Measurements from ENCODE around the gene ABL1.

The ABL1 gene

DNA sequence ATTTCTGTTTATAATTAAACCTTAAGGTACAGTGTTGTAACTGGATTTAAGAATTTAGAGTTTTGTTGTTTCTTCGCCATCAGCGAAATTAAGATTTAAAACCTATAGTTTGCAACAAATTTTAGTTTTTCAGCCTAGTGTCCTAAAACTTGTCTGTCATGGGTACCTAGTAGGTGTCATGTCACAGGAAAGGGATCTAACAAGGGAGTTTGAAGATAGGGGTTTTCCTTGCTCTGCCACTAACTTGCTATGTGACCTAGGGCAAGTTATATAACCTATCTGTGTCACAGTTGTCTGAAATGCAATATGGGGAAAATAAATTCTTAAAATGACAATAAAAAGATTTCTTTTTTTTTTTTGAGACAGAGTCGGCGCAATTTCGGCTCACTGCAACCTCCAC, 9.2 kb upstream of the ABL1 start:
- Histone ChIP-seq H3K36me3 (ENCODE audit: insufficient read depth, low read length) (no peaks in the 10 kb centered on the region), H3K4me2 (ENCODE audit: insufficient read depth, low read length) (no peak overlapping the region), H2AFZ (ENCODE audit: low read depth, low read length) (no peak overlapping the region), H3K27ac (ENCODE audit: low read length) (no peak overlapping the region), H3K9me3 (ENCODE audit: insufficient read depth, low read length, severe bottlenecking) (peaks cover 5% of the 10 kb centered on the region), H4K20me1 (ENCODE audit: insufficient read depth, low read length) (no peaks in the 10 kb centered on the region; the same call in 1 of the 2 replicates), H3K4me3 (ENCODE audit: low read depth in 1 of 2, low read length in 2 of 2) (no peak overlapping the region), H3K79me2 (ENCODE audit: insufficient read depth, low read length) (0 out of 2 replicates have a peak, but pooled peaks cover 2% of the 10 kb centered on the region), H3K27me3 (ENCODE audit: insufficient read depth, low read length, poor library complexity) (no peaks in the 10 kb centered on the region), H3K9ac (ENCODE audit: low read depth, low read length) (no peak overlapping the region), H3K4me1 (ENCODE audit: insufficient read depth, low read length) (no peaks in the 10 kb centered on the region)
- ATAC-seq (ENCODE audit: insufficient read depth, low read depth) (no peak), DNase-seq (no peak)
- no peak for TF ChIP-seq EZH2 (IDR thresholded peaks at IDR 0.05; ENCODE audit: borderline replicate concordance, low read depth, low read length, severe bottlenecking)
- TF ChIP-seq, protein P1, sequence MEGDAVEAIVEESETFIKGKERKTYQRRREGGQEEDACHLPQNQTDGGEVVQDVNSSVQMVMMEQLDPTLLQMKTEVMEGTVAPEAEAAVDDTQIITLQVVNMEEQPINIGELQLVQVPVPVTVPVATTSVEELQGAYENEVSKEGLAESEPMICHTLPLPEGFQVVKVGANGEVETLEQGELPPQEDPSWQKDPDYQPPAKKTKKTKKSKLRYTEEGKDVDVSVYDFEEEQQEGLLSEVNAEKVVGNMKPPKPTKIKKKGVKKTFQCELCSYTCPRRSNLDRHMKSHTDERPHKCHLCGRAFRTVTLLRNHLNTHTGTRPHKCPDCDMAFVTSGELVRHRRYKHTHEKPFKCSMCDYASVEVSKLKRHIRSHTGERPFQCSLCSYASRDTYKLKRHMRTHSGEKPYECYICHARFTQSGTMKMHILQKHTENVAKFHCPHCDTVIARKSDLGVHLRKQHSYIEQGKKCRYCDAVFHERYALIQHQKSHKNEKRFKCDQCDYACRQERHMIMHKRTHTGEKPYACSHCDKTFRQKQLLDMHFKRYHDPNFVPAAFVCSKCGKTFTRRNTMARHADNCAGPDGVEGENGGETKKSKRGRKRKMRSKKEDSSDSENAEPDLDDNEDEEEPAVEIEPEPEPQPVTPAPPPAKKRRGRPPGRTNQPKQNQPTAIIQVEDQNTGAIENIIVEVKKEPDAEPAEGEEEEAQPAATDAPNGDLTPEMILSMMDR (IDR thresholded peaks at IDR 0.05; ENCODE audit: borderline replicate concordance, extremely low read depth, low read length, poor library complexity, severe bottlenecking), result no peak

GRCh38 chr9:130829762-130830161, 5.3 kb upstream of the ABL1 start:
- DNase-seq, result no peak
- no peak for TF ChIP-seq EZH2 (IDR thresholded peaks at IDR 0.05; ENCODE audit: borderline replicate concordance, low read depth, low read length, severe bottlenecking)
- TF ChIP-seq, protein P1 (IDR thresholded peaks at IDR 0.05; ENCODE audit: borderline replicate concordance, extremely low read depth, low read length, poor library complexity, severe bottlenecking), result no peak
- no peak for ATAC-seq (ENCODE audit: insufficient read depth, low read depth)
- Histone ChIP-seq H3K9ac (ENCODE audit: low read depth, low read length) (no peak overlapping the region), H2AFZ (ENCODE audit: low read depth, low read length) (no peak overlapping the region), H3K4me1 (ENCODE audit: insufficient read depth, low read length) (peaks cover 11% of the 10 kb centered on the region), H3K27ac (ENCODE audit: low read length) (no peak overlapping the region), H3K4me3 (ENCODE audit: low read depth in 1 of 2, low read length in 2 of 2) (no peak overlapping the region), H3K9me3 (ENCODE audit: insufficient read depth, low read length, severe bottlenecking) (peaks cover 5% of the 10 kb centered on the region), H4K20me1 (ENCODE audit: insufficient read depth, low read length) (no peaks in the 10 kb centered on the region), H3K27me3 (ENCODE audit: insufficient read depth, low read length, poor library complexity) (no peaks in the 10 kb centered on the region), H3K79me2 (ENCODE audit: insufficient read depth, low read length) (peaks cover 15% of the 10 kb centered on the region), H3K4me2 (ENCODE audit: insufficient read depth, low read length) (no peak overlapping the region), H3K36me3 (ENCODE audit: insufficient read depth, low read length) (no peaks in the 10 kb centered on the region)

GRCh38 chr9:130830231-130830760, 4.8 kb upstream of the ABL1 start:
- no peak overlapping the region for H2AFZ ChIP-seq (ENCODE audit: low read depth, low read length)
- peaks cover 5% of the 10 kb centered on the region for H3K9me3 ChIP-seq (ENCODE audit: insufficient read depth, low read length, severe bottlenecking)
- peaks cover 18% of the 10 kb centered on the region for H3K79me2 ChIP-seq (ENCODE audit: insufficient read depth, low read length)
- H3K27me3 ChIP-seq (ENCODE audit: insufficient read depth, low read length, poor library complexity), result no peaks in the 10 kb centered on the region
- H3K4me3 ChIP-seq (ENCODE audit: low read depth in 1 of 2, low read length in 2 of 2), result no peak overlapping the region
- no peaks in the 10 kb centered on the region for H3K36me3 ChIP-seq (ENCODE audit: insufficient read depth, low read length)
- no peak overlapping the region for H3K9ac ChIP-seq (ENCODE audit: low read depth, low read length)
- no peak overlapping the region for H3K27ac ChIP-seq (ENCODE audit: low read length)
- no peak for DNase-seq
- ATAC-seq (ENCODE audit: insufficient read depth, low read depth), result no peak
- H3K4me2 ChIP-seq (ENCODE audit: insufficient read depth, low read length), result no peak overlapping the region
- TF ChIP-seq, protein P1 (IDR thresholded peaks at IDR 0.05; ENCODE audit: borderline replicate concordance, extremely low read depth, low read length, poor library complexity, severe bottlenecking), result no peak
- TF ChIP-seq EZH2 (IDR thresholded peaks at IDR 0.05; ENCODE audit: borderline replicate concordance, low read depth, low read length, severe bottlenecking), result no peak
- no peaks in the 10 kb centered on the region for H4K20me1 ChIP-seq (ENCODE audit: insufficient read depth, low read length)
- peaks cover 11% of the 10 kb centered on the region for H3K4me1 ChIP-seq (ENCODE audit: insufficient read depth, low read length)
